Mesothelial cell of epicardium (in vitro differentiated cells): Measurements from ENCODE around the gene PCARE. TPM values are rescaled to one million over a fixed set of nuclear protein-coding genes. Genes with fewer than 3 reads are reported as not detected.

Experiments
- DNase-seq, 2 experiments: peaks; one replicate each; pipeline ENCODE4 v3.0.0; 2021; ENCODE audit warnings: low spot score in 2 of 2; ENCODE audit not compliant: unreplicated experiment in 2 of 2
- H3K27ac Mint-ChIP-seq: 2 replicates; pipeline ENCODE4 v1.8.0; 2021; ENCODE audit warnings: mixed read lengths
- H3K27me3 Mint-ChIP-seq: 2 replicates; pipeline ENCODE4 v1.8.0; 2021; ENCODE audit warnings: low read depth, mixed read lengths
- H3K36me3 Mint-ChIP-seq: 2 replicates; pipeline ENCODE4 v1.8.0; 2021; ENCODE audit warnings: mixed read lengths
- H3K4me1 Mint-ChIP-seq: 2 replicates; pipeline ENCODE4 v1.8.0; 2021; ENCODE audit warnings: mixed read lengths
- H3K4me3 Mint-ChIP-seq: 2 replicates; pipeline ENCODE4 v1.8.0; 2021; ENCODE audit warnings: mild to moderate bottlenecking, moderate library complexity, mixed read lengths
- H3K9me3 Mint-ChIP-seq: 2 replicates; pipeline ENCODE4 v1.8.0; 2021; ENCODE audit warnings: mixed read lengths
- total RNA-seq: library from RNA; stranded (reverse); gene quantifications from 3 replicates; pipeline ENCODE4 v1.2.1, GENCODE V29; 2021
- TF ChIP-seq, protein P1 (sequence below): fragments of 200-600 bp; sonication (generic); IDR thresholded peaks from one replicate; pipeline ENCODE4 v1.5.0; 2021; ENCODE audit warnings: antibody characterized with exemption; ENCODE audit not compliant: unreplicated experiment

Gene PCARE
- 0.07 to 0.22 TPM (median 0.09 TPM) in 3 replicates for total RNA-seq

DNA sequence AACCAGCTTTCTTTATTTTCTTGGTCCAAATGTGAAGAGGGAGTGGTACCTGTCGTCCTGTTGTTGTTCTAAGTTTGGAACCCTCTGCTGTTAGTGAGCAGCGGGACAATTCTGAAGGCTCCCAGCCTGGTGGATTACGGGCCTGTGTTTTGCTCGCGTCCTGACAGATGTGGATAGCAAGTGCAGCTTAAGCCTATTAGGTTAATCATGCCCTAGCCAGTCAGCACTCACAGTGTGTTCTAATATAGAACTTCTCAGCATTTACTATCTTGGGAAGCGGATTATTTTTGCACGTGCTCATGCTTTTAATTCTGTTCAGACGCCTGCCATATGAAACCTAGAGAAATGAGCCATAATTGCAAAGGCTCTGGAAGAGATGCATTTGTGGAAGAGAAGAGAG lies at the start of gene PCARE:
Gene PCARE (minus strand): TSS at position 113 of the 400 bp plus-strand sequence. CDS start 262 bp downstream, outside the sequence.
- Mint-ChIP-seq H3K9me3 (peaks cover 13% of the 10 kb centered on the region), H3K36me3 (no peaks in the 10 kb centered on the region), H3K27ac (no peak within 1 kb of the TSS), H3K4me1 (peaks cover 10% of the 10 kb centered on the region), H3K4me3 (no peak within 1 kb of the TSS), H3K27me3 (no peaks in the 10 kb centered on the region)
- TF ChIP-seq, protein P1, sequence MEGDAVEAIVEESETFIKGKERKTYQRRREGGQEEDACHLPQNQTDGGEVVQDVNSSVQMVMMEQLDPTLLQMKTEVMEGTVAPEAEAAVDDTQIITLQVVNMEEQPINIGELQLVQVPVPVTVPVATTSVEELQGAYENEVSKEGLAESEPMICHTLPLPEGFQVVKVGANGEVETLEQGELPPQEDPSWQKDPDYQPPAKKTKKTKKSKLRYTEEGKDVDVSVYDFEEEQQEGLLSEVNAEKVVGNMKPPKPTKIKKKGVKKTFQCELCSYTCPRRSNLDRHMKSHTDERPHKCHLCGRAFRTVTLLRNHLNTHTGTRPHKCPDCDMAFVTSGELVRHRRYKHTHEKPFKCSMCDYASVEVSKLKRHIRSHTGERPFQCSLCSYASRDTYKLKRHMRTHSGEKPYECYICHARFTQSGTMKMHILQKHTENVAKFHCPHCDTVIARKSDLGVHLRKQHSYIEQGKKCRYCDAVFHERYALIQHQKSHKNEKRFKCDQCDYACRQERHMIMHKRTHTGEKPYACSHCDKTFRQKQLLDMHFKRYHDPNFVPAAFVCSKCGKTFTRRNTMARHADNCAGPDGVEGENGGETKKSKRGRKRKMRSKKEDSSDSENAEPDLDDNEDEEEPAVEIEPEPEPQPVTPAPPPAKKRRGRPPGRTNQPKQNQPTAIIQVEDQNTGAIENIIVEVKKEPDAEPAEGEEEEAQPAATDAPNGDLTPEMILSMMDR: no peak
- no peak for DNase-seq

DNA sequence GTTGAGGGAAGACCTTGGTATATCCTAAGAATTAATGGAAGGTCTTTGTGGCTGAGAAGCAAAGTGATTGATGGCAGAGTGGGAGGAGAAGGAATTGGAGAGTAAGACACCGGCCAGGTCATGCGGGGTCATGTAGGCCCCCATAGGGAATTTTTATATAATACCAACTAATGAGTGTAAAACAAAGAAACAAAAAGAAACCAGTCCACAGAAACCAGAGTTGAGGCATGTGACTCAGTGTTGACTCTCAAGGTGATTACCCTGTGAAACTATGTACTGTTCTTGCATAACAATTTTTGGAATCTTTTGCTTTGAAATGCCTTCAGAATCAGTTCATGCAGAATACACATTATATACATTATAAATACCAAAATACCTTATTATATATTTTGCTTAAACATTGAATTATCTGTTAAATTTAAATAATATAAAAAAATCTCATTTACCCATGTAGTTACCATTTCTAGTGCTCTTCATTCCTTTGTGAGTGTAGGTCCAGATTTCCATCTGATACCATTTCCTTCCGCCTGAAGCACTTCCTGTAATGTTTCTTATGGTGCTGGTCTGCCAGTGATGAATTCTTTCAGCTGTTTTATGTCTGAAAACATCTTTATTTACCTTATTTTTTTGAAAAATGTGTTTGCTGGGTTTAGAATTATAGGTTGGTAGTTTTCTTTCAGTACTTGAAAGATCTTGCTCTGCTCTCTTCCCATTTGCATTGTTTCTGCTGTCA lies 49.5 kb upstream of the PCARE start:
- Mint-ChIP-seq H3K27me3 (no peaks in the 10 kb centered on the region), H3K36me3 (peaks cover 43% of the 10 kb centered on the region), H3K4me1 (peaks cover 3% of the 10 kb centered on the region), H3K27ac (peak overlapping the region; percentile 27), H3K9me3 (peaks cover 25% of the 10 kb centered on the region), H3K4me3 (no peak overlapping the region)
- TF ChIP-seq, protein P1: no peak
- no peak for DNase-seq

DNA sequence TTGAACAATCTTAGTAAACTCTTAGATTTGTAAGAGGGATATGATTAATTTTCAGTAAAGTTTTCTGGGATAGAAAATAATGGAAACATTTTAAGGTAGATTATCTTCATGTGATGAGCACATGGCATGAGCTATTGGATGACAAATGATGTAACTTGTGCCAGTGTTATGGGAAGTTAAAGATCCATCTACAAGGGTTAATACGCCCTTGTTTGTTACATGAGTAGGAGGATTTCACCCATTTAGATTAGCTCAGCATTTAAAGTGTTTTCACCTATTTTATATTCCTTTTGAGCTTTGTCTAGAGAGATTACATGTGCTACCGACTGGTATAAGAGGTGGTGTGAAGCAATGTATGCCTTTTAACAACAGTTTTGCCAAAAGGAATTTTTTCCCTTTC lies 46.5 kb upstream of the PCARE start:
- Mint-ChIP-seq H3K4me3 (no peak overlapping the region), H3K36me3 (peaks cover 38% of the 10 kb centered on the region), H3K9me3 (peaks cover 25% of the 10 kb centered on the region), H3K4me1 (peaks cover 20% of the 10 kb centered on the region), H3K27ac (no peak overlapping the region), H3K27me3 (no peaks in the 10 kb centered on the region)
- TF ChIP-seq, protein P1: no peak
- DNase-seq: no peak

DNA sequence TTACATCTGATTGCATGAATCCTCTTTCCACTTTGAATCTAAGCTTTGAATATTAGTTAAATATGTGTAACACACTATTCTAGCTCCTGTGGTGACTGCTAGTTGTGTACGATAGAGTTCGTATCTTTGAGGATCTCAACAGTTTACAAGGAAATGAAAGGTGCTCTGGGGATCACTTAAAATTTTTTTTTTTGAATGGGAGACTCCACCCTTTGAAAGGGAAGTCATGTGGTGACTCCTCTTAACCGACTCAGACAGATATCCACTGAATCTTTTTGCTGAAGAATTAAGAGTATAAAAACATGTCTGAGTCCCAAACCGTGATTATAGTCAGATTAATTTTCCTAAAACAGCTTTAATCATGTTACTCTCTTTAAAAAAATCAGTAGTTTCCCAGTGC lies 44.9 kb upstream of the PCARE start:
- Mint-ChIP-seq H3K4me1 (peaks cover 27% of the 10 kb centered on the region), H3K27ac (no peak overlapping the region), H3K36me3 (peaks cover 24% of the 10 kb centered on the region), H3K9me3 (peaks cover 11% of the 10 kb centered on the region), H3K4me3 (no peak overlapping the region), H3K27me3 (no peaks in the 10 kb centered on the region)
- TF ChIP-seq, protein P1: no peak
- no peak for DNase-seq

DNA sequence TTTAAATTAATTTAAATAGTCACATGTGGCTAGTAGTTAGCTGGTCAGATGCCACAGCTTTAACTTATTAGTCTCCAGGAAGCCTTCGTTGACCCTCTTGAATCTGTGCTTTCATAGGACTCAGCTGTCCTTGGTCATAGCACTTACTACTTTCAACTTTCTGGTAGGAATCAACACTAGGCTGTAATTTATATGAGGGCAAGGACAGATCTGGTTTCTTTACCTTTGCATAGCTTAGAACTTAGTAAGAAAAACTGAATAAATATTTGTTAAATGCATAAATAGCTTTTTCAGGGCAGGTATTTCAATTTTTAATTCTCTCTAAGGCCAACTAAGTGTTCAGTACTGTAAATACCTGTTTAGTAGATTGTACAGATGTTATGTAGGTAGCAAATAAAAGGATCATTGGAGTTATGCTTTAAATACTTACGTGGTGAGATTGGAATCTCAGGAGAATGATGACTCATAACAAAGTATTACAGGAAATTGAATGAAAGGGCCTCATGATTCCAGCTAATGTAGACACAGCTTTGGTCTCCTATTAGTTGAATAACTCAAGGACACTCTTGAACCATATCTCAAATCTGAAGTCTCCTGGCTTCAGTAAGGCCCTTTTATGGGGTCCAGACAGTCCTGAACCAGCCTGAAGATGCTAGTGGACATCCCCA lies 43.4 kb upstream of the PCARE start:
- Mint-ChIP-seq H3K36me3 (peaks cover 11% of the 10 kb centered on the region), H3K27ac (peak overlapping the region; percentile 90), H3K27me3 (no peaks in the 10 kb centered on the region), H3K4me1 (peaks cover 33% of the 10 kb centered on the region), H3K9me3 (no peaks in the 10 kb centered on the region), H3K4me3 (no peak overlapping the region)
- TF ChIP-seq, protein P1: no peak
- DNase-seq: no peak
